ENCODE measurements around the gene CDYL2.
A peak's percentile ranks its signal among the peaks of the same experiment; 100 is the strongest.
"Not testable (repeated sequence)": the region's sequence is repeated elsewhere in the genome, so short reads cannot be mapped to it uniquely, and the experiment has no call there.

Gene CDYL2

GRCh38 chr16:80807906-80808305, 3.5 kb upstream of the CDYL2 start:
- DNase-seq (ENCODE audit: low spot score) = no peak

DNA sequence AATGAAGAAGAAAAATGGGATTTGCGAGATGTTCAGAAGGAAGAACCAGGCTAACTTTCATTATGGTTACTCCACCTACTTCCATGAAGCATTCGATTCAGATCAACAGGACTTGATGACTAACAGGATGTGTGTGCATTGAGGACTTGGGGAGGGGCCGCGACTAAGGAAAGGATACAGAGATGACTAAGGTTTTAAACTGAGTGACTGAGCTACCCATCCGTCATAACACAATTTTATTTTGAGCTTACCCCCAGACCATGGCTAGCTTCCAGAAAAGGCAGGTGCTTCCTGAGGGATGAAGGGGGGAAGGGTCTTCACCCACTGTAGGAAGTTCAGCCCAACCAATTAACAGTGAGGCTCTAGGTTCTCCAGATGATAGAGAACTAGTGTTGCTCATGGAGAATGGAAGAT, 2.5 kb upstream of the CDYL2 start:
- DNase-seq (ENCODE audit: low spot score) = no peak

DNA sequence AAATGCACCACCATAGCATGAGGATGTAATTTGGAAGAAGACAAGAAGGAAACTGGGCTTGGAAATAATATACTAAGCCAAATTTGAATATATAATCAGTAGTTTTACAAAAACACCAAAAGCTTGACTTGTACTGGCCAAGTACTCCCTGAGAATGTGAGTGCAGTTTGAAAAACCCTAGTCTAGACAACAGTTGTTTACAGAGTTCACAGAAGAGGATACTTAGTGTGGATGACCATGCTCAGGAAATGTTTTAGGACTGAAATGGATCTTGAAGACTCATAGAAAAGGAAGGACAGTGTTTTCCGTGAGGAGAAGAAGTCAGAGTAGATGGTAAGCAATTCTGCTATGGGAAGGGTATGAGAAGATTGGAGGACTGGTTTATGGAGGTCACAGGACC, 1.9 kb upstream of the CDYL2 start:
- DNase-seq (ENCODE audit: low spot score) = no peak

- DNase-seq (ENCODE audit: low spot score) = peak; percentile 20
These were observed 307 bp downstream of the CDYL2 start for GRCh38 chr16:80804056-80804525.

GRCh38 chr16:80803339-80804055, 901 bp downstream of the CDYL2 start:
- no peak for DNase-seq (ENCODE audit: low spot score)

GRCh38 chr16:80802902-80803301, 1.5 kb downstream of the CDYL2 start:
- DNase-seq (ENCODE audit: low spot score) = no peak

DNA sequence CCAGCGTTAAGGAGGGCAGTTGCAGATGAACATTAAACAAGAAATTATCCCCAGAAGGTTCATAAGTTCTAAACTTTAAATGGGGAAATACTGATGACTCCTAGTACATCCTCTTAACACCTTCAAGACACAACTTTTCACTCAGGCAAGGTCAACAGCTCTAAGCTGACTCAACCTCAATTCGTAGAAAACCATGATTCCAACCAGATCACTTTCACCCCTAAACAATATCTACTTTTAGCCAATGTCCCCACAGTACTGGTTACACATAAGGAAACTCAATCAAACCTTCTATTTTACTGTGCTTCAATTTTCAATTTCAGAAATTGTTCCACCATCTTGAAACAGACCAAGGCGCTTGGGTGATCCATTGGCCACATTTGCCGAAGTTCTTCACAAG, 2.3 kb downstream of the CDYL2 start:
- no peak for DNase-seq (ENCODE audit: low spot score)

GRCh38 chr16:80794071-80794470, 10.3 kb downstream of the CDYL2 start:
- DNase-seq (ENCODE audit: low spot score) = no peak

- DNase-seq (ENCODE audit: low spot score) = no peak
These were observed 12.4 kb downstream of the CDYL2 start for GRCh38 chr16:80792031-80792430.

DNA sequence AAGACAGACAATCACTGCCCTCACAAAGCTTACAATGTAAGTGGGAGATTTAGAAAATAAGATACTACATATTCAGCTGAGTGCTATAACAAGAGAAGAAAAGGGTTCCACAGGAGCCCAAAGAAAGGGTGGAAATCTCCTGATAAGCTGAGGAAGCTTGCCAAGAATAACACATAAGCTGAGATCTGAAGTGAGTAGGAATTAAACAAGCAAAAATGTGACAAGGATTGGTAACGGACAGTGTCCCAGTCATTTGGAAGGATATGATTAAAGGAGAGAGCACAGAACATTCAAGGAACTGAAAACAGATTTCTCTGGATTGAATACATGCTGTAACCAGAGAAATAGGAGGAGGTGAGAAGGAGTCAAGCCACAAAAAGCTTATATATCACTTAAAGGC, 13.0 kb downstream of the CDYL2 start:
- DNase-seq (ENCODE audit: low spot score) = no peak

DNA sequence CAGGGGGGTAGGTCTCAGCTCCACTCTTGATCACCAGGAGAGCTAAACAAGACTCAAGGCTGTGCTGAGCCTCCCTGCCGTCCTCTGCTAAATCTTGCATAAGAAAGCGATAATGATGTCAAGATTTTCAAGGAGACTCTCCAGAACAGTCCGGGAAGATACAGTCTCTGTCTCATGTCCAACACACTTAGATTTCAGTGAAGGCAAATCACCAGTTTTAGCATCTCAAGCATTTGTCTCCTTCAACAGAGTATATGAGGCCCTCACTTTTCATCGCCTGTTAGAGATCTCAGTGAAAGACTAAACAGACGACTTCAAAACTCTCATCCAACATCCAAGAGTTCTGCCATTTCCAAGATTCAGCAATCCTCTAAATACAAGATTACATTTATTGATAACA, 13.6 kb downstream of the CDYL2 start:
- no peak for DNase-seq (ENCODE audit: low spot score)

DNA sequence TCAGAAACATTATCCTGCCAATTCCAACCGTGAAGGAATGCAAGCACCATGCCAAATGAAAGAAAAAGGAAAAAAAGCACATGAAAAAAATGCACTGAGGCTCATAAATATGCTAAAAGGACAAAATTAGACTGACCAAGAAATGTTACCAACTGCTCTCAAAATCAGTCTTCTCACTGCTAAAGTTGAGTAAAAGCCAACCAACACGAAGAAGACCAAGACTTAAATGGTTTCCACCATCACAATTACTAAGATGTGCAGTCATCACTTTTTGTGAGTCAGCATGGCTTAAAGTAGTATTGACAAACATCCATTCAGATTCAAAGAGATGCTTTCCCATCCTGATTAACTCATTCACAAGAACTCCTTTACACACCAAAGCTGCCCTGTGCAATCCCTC, 16.4 kb downstream of the CDYL2 start:
- no peak for DNase-seq (ENCODE audit: low spot score)

- DNase-seq (ENCODE audit: low spot score) = not testable (repeated sequence)
These were observed 17.8 kb downstream of the CDYL2 start for GRCh38 chr16:80786561-80786960.

DNA sequence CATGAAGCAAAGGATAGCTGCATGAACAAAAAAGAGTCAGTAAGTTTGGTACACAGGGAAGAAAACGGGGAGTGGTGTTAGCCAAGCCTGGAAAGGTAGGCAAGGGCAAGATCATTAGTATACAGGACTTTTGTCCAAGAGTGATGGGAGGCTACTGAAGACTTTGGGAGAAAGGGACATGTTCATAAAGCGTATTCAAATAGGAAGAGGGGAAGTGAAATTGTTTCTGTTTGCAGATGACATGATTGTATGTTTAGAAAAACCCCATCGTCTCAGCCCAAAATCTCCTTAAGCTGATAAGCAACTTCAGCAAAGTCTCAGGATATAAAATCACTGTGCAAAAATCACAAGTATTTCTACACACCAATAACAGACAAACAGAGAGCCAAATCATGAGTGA, 19.4 kb downstream of the CDYL2 start:
- DNase-seq (ENCODE audit: low spot score) = no peak

DNA sequence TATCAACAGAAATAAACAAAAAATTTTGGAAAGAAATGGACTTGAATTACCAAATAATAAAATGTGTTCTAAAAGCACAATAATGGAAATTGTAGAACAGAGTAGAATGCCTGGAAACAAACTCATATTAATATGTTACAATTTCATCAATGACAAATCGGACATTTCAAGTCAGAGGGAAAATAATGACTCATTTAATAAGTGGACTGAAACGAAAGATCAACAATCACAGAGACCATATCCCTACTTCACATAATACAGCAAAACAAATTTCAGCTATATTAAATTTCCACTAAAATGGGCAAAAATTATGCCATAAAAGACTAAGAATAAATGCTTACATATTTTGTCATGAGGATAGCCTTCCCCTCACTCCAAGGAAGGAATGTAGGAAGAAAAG, 25.7 kb downstream of the CDYL2 start:
- DNase-seq (ENCODE audit: low spot score) = no peak

DNA sequence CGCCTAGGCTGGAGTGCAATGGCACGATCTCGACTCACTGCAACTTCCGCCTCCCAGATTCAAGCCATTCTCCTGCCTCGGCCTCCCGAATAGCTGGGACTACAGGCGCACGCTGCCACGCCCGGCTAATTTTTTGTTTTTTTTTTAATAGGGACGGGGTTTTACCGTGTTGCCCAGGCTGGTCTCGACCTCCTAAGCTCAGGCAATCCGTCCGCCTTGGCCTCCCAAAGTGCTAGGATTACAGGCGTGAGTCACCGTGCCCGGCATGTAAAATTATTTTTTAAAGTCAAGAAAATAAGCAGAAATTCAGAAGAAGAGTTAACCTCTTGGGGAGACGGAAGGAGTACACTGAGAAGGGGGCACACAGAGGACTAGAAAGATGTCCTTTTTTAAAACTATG, 27.5 kb downstream of the CDYL2 start:
- no peak for DNase-seq (ENCODE audit: low spot score)

DNA sequence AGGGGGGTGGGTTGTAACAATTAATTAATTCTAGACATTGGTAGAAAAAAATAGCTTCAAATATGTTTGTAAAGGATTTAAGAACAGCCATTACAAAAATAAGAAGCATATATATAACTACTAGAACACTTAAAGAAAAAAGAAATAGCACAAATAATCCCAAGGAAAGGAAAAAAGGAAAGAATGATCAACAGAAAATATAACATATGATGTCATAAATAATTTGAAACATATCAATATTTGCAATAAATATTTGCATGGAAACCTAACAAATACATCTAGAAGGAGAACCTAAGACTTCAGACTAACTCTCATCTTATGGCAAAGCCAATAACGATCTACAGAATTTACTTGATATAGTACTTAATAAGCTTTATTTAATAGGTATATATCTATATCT, 28.9 kb downstream of the CDYL2 start:
- no peak for DNase-seq (ENCODE audit: low spot score)

DNA sequence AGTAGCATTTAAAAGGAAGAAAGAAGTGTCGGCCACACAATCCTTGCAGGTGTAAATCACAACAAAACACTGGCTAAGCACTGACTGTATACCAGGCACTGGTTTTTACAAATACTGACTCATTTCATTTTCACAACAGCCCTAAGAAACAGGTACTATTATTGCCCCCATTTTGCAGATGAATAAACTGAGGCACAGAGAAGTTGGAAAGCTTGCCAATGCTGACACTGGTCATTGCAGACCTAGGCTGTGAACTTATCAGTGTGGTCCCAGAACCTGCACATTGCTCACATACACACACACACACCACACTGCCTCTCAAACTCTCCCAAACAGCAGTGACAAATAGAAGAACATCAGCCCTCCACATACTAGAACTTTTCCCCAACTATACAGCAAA, 37.6 kb downstream of the CDYL2 start:
- DNase-seq (ENCODE audit: low spot score) = no peak

- no peak for DNase-seq (ENCODE audit: low spot score)
These were observed 44.8 kb downstream of the CDYL2 start for GRCh38 chr16:80759419-80760162.

DNA sequence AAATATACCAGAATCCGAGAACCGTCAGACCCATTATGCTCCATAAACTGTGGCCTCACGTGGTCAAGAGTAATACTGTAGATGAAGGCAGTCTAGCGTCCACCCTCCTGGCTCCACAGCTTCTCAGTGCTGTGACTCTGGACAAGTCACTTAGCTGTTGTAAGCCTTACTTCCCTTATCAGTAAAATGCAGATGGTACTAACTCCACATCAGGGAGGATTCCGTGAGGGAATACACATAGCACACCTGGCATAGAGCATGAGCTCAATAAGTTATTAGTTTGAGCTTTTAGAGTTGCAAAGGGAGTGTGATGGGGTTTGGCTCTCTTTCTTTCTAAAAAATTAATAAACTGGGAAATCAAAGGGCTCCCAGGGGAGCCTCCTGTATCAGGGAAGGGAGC, 49.9 kb downstream of the CDYL2 start:
- DNase-seq (ENCODE audit: low spot score) = no peak

- no peak for DNase-seq (ENCODE audit: low spot score)
These were observed 51.9 kb downstream of the CDYL2 start for GRCh38 chr16:80752541-80752940.

DNA sequence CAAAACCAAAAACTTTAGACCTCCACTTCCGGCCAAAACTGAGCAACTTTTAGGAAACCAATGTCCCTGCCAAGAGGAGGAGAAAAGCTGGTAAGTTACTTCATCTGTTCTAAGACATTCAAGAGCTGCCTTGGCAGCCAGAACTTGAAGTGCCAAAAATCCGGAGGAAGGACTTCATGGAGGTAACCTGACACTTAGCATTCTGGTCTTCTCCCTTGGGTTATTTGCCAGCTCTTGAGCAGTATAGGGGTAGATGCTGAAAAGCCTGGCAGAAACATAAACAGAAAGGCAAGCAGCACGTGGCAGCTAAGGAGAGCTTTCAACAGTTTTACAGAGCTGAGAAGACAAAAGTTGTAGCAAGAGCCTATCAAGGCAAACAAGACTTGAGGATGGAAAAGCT, 53.2 kb downstream of the CDYL2 start:
- DNase-seq (ENCODE audit: low spot score) = no peak

GRCh38 chr16:80746231-80746630, 58.2 kb downstream of the CDYL2 start:
- DNase-seq (ENCODE audit: low spot score) = no peak

All from SK-N-DZ (cell line).